ENCODE measurements around the gene CCDC171.

- TF ChIP-seq POLR2A (IDR thresholded peaks at IDR 0.05; ENCODE audit: low read depth, low read length) (no peak), POLR2AphosphoS5 (IDR thresholded peaks at IDR 0.05; ENCODE audit: low read depth, low read length) (no peak), TAF1 (IDR thresholded peaks at IDR 0.05; ENCODE audit: borderline replicate concordance, low read depth, low read length) (no peak)
These were observed 154.2 kb downstream of the CCDC171 start for GRCh38 chr9:15707000-15707399.
